Gastroesophageal sphincter (tissue), 4 donors: Measurements from ENCODE around the gene PEX11A. TPM values are rescaled to one million over a fixed set of nuclear protein-coding genes. Genes with fewer than 3 reads are reported as not detected.

Experiments
- ATAC-seq: fragments of 150-250 bp; one replicate; pipeline ENCODE4 v1.9.1; 2016; ENCODE audit warnings: mild to moderate bottlenecking, moderate library complexity
- H3K27ac ChIP-seq, 4 donors: fragments of 200-600 bp; sonication (generic) in 3 of 4; 1 replicate in 3 of 4; 2 replicates in 1 of 4; pipeline ENCODE4 v1.5.1; 2016 to 2019
- H3K27me3 ChIP-seq: fragments of 200-600 bp; sonication (generic); one replicate; pipeline ENCODE4 v1.5.1; 2019
- H3K36me3 ChIP-seq, 2 donors: fragments of 200-600 bp; sonication (generic); one replicate each; pipeline ENCODE4 v1.5.1; 2019; ENCODE audit warnings: control low read depth in 1 of 2
- H3K4me1 ChIP-seq, 3 donors: fragments of 200-600 bp; sonication (generic); 1 replicate in 2 of 3; 2 replicates in 1 of 3; pipeline ENCODE4 v1.5.1; 2016 to 2019; ENCODE audit warnings: control low read depth in 2 of 3
- H3K4me3 ChIP-seq, 2 donors: fragments of 200-600 bp; sonication (generic); one replicate each; pipeline ENCODE4 v1.5.1; 2019; ENCODE audit warnings: mild to moderate bottlenecking in 1 of 2, moderate library complexity in 1 of 2
- H3K9me3 ChIP-seq, 3 donors: fragments of 200-600 bp; sonication (generic); one replicate each; pipeline ENCODE4 v1.5.1; 2017 to 2019; ENCODE audit warnings: control low read depth in 2 of 3
- EP300 ChIP-seq: sonication (generic); formaldehyde crosslinking; IDR thresholded peaks from one replicate; pipeline ENCODE4 v1.6.1; 2017; ENCODE audit warnings: antibody characterized with exemption, mild to moderate bottlenecking
- POLR2A ChIP-seq, 2 donors: fragments of 450-650 bp; IDR thresholded peaks; one replicate each; pipeline ENCODE4 v1.6.1; 2017; ENCODE audit warnings: antibody characterized with exemption in 2 of 2, mild to moderate bottlenecking in 2 of 2, moderate library complexity in 1 of 2
- POLR2AphosphoS5 ChIP-seq: sonication (generic); formaldehyde crosslinking; IDR thresholded peaks from one replicate; pipeline ENCODE4 v1.6.1; 2017; ENCODE audit warnings: antibody characterized with exemption
- WGBS, 2 donors: methylation state at CpG; one replicate each; pipeline ENCODE4 v1.1.5; 2018; ENCODE audit warnings: low coverage in 1 of 2; 5-methylcytosine and 5-hydroxymethylcytosine counted together
- total RNA-seq, 4 donors: library from RNA; depleted of rRNA; stranded (reverse); fragments of >200 nt; gene quantifications; one replicate each; pipeline ENCODE4 v1.1.0, GENCODE V29; 2016
- TF ChIP-seq, protein P1 (sequence below), 4 experiments: fragments of 200-600 bp in 2 of 4; fragments of 450-650 bp in 2 of 4; sonication (generic) in 1 of 4; IDR thresholded peaks; one replicate each; pipeline ENCODE4 v1.5.1; 2017 to 2019; ENCODE audit warnings: antibody characterized with exemption in 4 of 4, mild to moderate bottlenecking in 2 of 4, moderate library complexity in 2 of 4

The PEX11A gene
- total RNA-seq, 4 donors from 2014 or later: 11.6 to 17.6 (median 16.4) TPM

DNA sequence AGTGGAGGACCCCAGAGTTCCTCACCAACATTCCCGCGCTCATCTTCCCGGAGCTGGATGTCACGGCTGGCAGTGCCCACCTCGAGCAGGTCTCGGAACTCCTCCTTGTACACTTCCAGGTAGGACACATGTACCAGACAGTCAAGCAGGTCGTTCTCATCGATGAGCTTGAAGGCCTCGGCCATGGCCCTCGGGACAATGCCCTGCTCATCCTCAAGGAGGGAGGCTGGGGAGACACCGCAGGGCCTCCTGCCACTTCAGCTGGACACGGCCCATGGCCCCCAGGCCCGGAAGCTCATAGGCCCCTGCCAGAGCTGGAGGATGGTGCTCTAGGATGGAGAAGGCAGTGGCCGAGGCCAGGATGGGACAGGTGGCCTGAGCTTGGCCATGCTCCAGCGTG is 40.8 kb downstream of the PEX11A start:
- no peak for TF ChIP-seq POLR2AphosphoS5
- TF ChIP-seq POLR2A (IDR thresholded peaks at IDR 0.05): no peak
- no peak for TF ChIP-seq EP300
- TF ChIP-seq, protein P1, sequence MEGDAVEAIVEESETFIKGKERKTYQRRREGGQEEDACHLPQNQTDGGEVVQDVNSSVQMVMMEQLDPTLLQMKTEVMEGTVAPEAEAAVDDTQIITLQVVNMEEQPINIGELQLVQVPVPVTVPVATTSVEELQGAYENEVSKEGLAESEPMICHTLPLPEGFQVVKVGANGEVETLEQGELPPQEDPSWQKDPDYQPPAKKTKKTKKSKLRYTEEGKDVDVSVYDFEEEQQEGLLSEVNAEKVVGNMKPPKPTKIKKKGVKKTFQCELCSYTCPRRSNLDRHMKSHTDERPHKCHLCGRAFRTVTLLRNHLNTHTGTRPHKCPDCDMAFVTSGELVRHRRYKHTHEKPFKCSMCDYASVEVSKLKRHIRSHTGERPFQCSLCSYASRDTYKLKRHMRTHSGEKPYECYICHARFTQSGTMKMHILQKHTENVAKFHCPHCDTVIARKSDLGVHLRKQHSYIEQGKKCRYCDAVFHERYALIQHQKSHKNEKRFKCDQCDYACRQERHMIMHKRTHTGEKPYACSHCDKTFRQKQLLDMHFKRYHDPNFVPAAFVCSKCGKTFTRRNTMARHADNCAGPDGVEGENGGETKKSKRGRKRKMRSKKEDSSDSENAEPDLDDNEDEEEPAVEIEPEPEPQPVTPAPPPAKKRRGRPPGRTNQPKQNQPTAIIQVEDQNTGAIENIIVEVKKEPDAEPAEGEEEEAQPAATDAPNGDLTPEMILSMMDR (IDR thresholded peaks at IDR 0.05): no peak
- H3K36me3 ChIP-seq: peaks cover 0 to 43% of the 10 kb centered on the region in 2 donors
- 60 to 80% methylated on average over 1 to 2 of the region's 15 CpGs for WGBS, 2 donors

DNA sequence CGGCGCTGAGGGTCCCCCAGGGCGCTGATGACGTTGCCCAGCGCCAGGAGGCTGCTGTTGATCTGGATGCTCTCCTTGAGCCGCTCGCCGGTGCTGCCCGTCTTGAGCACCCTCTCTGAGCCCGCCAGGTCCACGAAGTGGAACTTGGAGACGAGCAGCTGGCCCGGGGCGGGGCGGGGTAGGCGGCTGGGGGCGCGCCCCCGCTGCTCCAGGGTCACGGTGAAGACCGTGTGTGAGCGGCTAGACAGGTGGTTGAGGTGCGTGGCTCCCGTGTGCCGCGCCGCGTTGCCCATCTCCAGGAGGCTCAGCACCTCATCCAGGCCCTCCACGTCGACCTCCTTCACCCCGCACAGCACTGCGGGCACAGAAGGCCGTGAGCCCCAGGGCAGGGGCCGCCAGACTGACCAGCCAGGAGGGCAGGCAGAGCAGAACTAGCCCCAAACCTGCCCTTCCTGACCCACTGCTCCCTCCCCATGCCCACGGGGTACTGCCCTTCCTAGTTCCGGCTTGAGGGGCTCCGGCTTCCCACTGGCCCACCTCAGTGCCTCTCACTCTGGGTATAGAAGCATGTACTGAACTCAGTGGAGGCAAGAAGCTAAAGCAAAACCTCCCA is 41.4 kb downstream of the PEX11A start:
- no peak for TF ChIP-seq POLR2A (IDR thresholded peaks at IDR 0.05)
- no peak for ATAC-seq
- H3K27ac ChIP-seq: no peak overlapping the region
- no peaks in the 10 kb centered on the region for H3K27me3 ChIP-seq
- H3K9me3 ChIP-seq: no peaks in the 10 kb centered on the region
- WGBS, 2 donors: 90% methylated on average over 11 of the region's 37 CpGs; no CpG with 5 or more reads in 1 of the 2 donors
- no peak overlapping the region for H3K4me3 ChIP-seq
- H3K36me3 ChIP-seq: peaks cover 0 to 46% of the 10 kb centered on the region in 2 donors
- peaks cover 0 to 24% (median 0%) of the 10 kb centered on the region in 3 donors for H3K4me1 ChIP-seq

More for the DNA sequence above, 40.8 kb downstream of the PEX11A start:
- Histone ChIP-seq H3K27me3 (no peaks in the 10 kb centered on the region), H3K4me1 (peaks cover 0 to 30% (median 0%) of the 10 kb centered on the region in 3 donors), H3K9me3 (no peaks in the 10 kb centered on the region), H3K27ac (no peak overlapping the region), H3K4me3 (no peak overlapping the region)
- ATAC-seq: no peak

DNA sequence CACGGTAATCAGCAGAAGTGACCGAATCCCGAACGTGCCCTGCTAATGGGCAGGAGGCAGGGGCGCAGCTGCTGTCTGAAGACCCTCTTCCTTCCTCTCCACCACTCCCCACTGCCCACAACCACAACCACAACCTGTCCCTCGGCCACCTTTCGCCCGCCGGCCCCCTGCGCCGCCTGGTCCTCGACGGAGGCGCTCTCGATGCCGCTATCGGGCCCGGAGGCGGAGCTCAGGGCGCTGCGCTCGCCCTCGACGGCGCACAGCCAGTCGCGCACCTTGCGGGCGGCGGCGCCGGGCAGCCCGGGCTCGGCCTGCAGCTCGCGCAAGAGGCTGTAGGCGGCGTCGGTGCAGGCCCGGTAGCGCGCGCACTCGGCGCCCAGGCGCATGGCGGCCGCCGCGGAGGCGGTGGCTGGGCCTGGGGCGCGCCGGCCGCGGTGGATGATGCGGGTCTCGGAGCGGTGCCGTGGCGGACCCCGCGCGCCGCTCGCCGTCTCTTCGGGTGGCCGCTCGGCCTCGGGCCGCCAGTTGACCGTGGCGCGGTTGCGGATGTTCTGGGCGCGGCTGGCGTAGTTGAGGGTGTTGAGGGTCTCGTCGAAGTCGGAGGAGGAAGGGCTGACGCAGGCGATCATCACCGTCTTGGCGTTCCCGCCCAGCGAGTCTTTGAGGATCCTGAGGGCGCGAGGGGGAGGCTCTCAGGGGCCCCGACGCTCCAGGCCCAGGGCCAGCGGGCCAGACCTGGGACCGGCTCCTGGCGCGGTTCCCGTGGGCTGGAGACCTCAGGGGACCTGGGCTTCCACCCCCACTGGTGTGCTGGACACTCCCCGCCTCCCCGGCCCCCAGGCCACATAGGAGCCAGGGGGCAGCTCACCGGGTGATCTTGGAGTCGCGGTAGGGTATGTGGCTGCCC is 42.2 kb downstream of the PEX11A start:
- Histone ChIP-seq H3K4me3 (no peak overlapping the region), H3K4me1 (peaks cover 0 to 16% (median 0%) of the 10 kb centered on the region in 3 donors), H3K27me3 (no peaks in the 10 kb centered on the region), H3K9me3 (no peaks in the 10 kb centered on the region), H3K36me3 (peaks cover 0 to 48% of the 10 kb centered on the region in 2 donors), H3K27ac (no peak overlapping the region)
- no peak for ATAC-seq
- 53 to 75% methylated on average over 4 to 25 of the region's 102 CpGs for WGBS, 2 donors
- TF ChIP-seq EP300 (no peak), POLR2AphosphoS5 (no peak), POLR2A (IDR thresholded peaks at IDR 0.05) (no peak)
- TF ChIP-seq, protein P1 (IDR thresholded peaks at IDR 0.05): no peak

DNA sequence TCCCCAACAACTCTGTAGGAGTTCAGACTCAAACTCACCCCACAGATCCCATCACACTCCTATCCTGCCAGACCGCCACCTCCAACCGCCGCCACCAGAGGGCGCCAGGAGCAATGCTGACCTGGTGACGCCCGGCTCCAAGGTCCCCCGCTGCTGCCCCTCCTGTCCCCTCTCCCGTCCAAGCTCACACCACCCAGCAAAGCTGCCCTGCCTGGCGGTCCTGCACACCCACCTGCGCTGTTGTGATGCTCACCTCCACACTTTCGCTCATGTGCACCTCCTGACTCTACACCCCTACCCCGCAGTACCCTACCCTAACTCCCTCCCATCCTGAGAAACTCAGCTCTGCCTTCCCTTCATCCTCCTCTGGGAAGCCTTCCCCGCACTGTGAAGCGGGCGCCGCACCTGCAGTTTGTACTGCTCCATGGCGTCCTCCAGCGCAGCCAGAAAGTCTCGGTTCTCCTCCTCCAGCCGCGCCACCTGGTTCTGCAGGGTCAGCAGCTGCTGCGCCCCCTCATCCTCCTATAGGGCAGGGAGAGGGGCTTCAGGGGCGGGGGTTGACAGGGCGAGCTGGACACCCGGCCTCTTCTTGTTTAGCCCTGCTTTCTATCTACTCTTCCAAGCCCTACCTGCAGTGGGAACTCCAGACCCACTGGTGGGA is 43.2 kb downstream of the PEX11A start:
- WGBS, 2 donors: 44 to 67% methylated on average over 17 to 20 of the region's 25 CpGs
- TF ChIP-seq POLR2AphosphoS5: no peak
- TF ChIP-seq, protein P1 (IDR thresholded peaks at IDR 0.05): peak in 3 of 4 experiments; percentile 80 to 90 (median 81)
- peaks cover 0 to 52% of the 10 kb centered on the region in 2 donors for H3K36me3 ChIP-seq
- no peak overlapping the region for H3K4me3 ChIP-seq
- no peaks in the 10 kb centered on the region for H3K9me3 ChIP-seq
- peaks cover 0 to 10% (median 0%) of the 10 kb centered on the region in 3 donors for H3K4me1 ChIP-seq
- no peak overlapping the region for H3K27ac ChIP-seq
- H3K27me3 ChIP-seq: no peaks in the 10 kb centered on the region
- peak; percentile 78 for ATAC-seq
